Measurements from ENCODE around the gene TSPAN4. TPM values are rescaled to one million over a fixed set of nuclear protein-coding genes. Genes with fewer than 3 reads are reported as not detected.

Gene TSPAN4
- total RNA-seq, 6 donors from 2014 or later: 91.3 to 181 (median 169) TPM

DNA sequence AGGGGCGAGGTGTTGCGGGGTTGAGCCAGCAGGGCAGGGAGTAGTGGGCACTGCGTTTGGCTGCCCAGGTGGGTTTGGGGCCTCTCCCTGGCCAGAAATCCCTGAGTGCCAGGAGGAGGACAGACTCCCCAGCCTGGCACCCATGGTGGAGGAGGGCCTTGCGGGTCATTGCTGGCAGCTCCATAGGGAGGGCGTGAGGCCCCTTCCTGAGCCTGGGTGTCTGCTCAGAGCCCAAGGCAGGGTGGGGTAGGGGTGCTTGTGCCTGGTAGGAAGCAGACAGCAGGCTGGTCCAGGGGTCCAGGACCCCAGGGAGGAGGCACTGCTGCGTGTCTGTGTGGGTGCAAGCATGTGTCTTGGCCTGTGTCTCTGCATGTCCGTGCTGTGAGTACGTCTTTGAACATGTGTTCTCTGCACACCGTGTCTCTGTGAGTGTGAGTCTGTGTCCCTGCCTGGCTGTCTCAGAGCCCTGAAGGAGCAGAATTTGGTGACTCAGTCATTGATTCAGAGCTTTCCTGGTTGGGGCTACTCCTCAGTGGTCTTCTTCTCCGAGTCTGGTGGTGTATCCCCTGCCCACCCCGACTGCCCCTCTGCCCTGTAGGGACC lies 3.9 kb downstream of the TSPAN4 start:
- no peak overlapping the region for H3K4me3 ChIP-seq
- H3K27me3 ChIP-seq: peaks cover 0 to 4% (median 0%) of the 10 kb centered on the region in 4 donors
- DNase-seq: no peak
- H3K9me3 ChIP-seq: no peaks in the 10 kb centered on the region
- H3K4me1 ChIP-seq: peaks cover 41 to 90% (median 63%) of the 10 kb centered on the region in 4 donors
- peaks cover 0 to 14% (median 10%) of the 10 kb centered on the region in 4 donors for H3K36me3 ChIP-seq
- WGBS, 2 donors: 55 to 74% methylated on average over 5 to 10 of the region's 11 CpGs
- TF ChIP-seq EP300 (IDR thresholded peaks at IDR 0.05) (no peak), POLR2AphosphoS5 (IDR thresholded peaks at IDR 0.05) (no peak), POLR2A (IDR thresholded peaks at IDR 0.05) (no peak)
- TF ChIP-seq, protein P1, sequence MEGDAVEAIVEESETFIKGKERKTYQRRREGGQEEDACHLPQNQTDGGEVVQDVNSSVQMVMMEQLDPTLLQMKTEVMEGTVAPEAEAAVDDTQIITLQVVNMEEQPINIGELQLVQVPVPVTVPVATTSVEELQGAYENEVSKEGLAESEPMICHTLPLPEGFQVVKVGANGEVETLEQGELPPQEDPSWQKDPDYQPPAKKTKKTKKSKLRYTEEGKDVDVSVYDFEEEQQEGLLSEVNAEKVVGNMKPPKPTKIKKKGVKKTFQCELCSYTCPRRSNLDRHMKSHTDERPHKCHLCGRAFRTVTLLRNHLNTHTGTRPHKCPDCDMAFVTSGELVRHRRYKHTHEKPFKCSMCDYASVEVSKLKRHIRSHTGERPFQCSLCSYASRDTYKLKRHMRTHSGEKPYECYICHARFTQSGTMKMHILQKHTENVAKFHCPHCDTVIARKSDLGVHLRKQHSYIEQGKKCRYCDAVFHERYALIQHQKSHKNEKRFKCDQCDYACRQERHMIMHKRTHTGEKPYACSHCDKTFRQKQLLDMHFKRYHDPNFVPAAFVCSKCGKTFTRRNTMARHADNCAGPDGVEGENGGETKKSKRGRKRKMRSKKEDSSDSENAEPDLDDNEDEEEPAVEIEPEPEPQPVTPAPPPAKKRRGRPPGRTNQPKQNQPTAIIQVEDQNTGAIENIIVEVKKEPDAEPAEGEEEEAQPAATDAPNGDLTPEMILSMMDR (IDR thresholded peaks at IDR 0.05): no peak
- peak overlapping the region; percentile 93 to 97 (median 94) for H3K27ac ChIP-seq
- no peak for ATAC-seq (ENCODE audit: low FRiP score in 2 of 2)

DNA sequence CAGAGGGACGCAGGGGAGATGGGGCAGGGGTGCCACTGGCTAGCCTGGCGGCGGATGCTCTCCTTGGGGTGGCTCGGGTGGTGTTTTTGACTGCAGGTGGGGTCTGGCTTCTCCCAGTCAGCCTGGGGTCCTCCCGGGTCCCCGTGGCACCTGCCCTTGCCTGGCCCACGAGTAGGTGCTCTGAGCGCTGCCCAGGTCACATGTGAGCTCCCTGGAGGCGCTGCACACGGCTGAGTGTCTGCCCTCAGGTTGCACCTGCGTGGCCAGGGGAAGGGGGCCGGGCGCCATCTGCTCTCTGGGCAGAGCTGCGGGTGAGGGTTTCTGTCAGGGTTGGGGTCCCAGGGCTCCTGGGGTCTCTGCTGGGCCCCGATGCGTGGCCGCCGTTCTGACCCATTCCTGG lies 5.2 kb downstream of the TSPAN4 start:
- no peak for ATAC-seq (ENCODE audit: low FRiP score in 2 of 2)
- 79 to 100% methylated on average over 1 to 18 of the region's 18 CpGs for whole genome bisulfite sequencing, 2 donors

DNA sequence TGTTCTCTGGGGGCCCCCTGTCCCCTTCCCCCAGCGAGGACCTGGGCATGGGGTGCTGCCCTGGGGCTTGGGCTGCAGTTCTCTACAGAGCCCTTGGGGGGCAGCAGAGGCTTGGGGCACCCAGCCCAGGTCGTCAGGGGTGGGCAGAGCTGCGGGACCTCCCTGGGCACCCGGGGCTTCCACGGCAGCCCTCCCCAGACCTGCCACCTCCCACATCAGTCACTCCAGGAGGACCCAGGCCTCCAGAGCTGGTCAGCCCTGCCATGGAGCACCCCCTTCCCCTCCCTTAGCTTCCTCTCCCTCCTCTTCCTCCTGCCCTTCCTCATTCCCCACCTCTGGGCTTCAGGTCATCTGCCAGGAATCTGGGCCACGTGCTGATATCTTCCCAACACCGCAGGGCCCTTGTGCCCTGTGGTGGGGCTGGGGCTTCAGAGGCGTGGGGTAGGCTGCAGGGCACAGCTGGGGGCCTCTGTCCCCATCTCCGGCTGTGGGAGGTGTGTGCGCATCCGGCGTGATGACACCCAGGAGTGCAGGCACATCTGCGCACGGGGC lies 5.8 kb downstream of the TSPAN4 start:
- WGBS, 2 donors: 29 to 32% methylated on average over 5 to 13 of the region's 14 CpGs
- peaks cover 41 to 78% (median 56%) of the 10 kb centered on the region in 4 donors for H3K4me1 ChIP-seq
- TF ChIP-seq, protein P1 (IDR thresholded peaks at IDR 0.05): peak; percentile 83 to 96 (median 90)
- TF ChIP-seq EP300 (IDR thresholded peaks at IDR 0.05): no peak
- peaks cover 0 to 17% (median 10%) of the 10 kb centered on the region in 4 donors for H3K36me3 ChIP-seq
- peak in 1 of 2 donors; percentile 38 for ATAC-seq (ENCODE audit: low FRiP score in 2 of 2)
- DNase-seq: peak in 1 of 2 donors; percentile 54
- peak overlapping the region in 1 of 4 donors; percentile 55 for H3K4me3 ChIP-seq
- H3K27ac ChIP-seq: no peak overlapping the region
- peaks cover 0 to 4% (median 0%) of the 10 kb centered on the region in 4 donors for H3K27me3 ChIP-seq
- no peaks in the 10 kb centered on the region for H3K9me3 ChIP-seq

More for the DNA sequence above, 5.2 kb downstream of the TSPAN4 start:
- Histone ChIP-seq H3K9me3 (no peaks in the 10 kb centered on the region), H3K27ac (no peak overlapping the region), H3K27me3 (peaks cover 0 to 4% (median 0%) of the 10 kb centered on the region in 4 donors), H3K4me1 (peaks cover 41 to 84% (median 60%) of the 10 kb centered on the region in 4 donors), H3K36me3 (peaks cover 0 to 17% (median 10%) of the 10 kb centered on the region in 4 donors), H3K4me3 (no peak overlapping the region)
- TF ChIP-seq EP300 (IDR thresholded peaks at IDR 0.05) (no peak), POLR2A (IDR thresholded peaks at IDR 0.05) (no peak), POLR2AphosphoS5 (IDR thresholded peaks at IDR 0.05) (no peak)
- TF ChIP-seq, protein P1 (IDR thresholded peaks at IDR 0.05): no peak
- no peak for DNase-seq

DNA sequence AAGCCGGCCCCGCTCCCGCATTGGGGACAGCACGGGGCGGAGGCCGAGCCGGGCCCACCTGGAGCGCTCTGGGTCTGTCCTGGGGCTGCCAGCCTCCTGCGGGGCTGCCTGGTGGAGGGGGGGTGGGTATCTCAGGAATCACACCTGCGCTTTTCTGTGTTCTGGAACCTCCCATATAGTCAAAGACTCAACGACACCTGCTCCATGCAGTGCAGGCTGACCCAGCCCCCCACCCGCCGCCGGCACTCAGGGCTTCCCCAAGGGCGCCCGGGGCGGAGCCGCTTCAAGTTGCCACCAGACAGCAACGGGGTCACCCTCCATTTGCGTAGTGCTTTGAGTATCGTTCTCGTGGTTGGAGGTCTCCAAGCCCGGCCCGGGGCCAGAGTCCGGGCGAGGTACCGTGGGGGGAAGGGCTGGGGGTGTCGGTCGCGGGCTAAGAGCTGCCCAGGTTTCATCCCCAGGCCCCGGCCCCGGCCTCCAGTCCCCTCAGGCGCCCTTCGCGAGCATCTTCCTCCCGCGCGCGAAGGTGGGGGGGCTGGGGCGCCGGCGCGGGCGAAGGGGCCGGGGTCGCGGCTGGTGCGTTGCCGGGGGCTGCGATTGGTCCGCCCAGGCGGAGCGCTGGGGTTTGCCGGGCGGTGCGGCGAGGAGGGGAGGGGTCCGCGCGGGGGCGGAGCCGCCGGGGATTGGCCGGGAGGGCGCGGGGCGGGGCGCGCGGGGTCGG lies 6.6 kb downstream of the TSPAN4 start:
- Histone ChIP-seq H3K27ac (peak overlapping the region in 1 of 4 donors; percentile 58), H3K9me3 (no peaks in the 10 kb centered on the region), H3K4me1 (peaks cover 41 to 70% (median 49%) of the 10 kb centered on the region in 4 donors), H3K36me3 (peaks cover 0 to 24% (median 10%) of the 10 kb centered on the region in 4 donors), H3K4me3 (peak overlapping the region; percentile 10 to 58 (median 51)), H3K27me3 (peaks cover 0 to 4% (median 0%) of the 10 kb centered on the region in 4 donors)
- ATAC-seq (ENCODE audit: low FRiP score in 2 of 2) (no peak), DNase-seq (peak in 1 of 2 donors; percentile 90)
- TF ChIP-seq POLR2A (IDR thresholded peaks at IDR 0.05) (no peak), EP300 (IDR thresholded peaks at IDR 0.05) (no peak), POLR2AphosphoS5 (IDR thresholded peaks at IDR 0.05) (no peak)
- TF ChIP-seq, protein P1 (IDR thresholded peaks at IDR 0.05): no peak
- WGBS, 2 donors: 0 to 21% methylated on average over 4 to 28 of the region's 71 CpGs
